ENCODE data around the gene C1orf141.

DNA sequence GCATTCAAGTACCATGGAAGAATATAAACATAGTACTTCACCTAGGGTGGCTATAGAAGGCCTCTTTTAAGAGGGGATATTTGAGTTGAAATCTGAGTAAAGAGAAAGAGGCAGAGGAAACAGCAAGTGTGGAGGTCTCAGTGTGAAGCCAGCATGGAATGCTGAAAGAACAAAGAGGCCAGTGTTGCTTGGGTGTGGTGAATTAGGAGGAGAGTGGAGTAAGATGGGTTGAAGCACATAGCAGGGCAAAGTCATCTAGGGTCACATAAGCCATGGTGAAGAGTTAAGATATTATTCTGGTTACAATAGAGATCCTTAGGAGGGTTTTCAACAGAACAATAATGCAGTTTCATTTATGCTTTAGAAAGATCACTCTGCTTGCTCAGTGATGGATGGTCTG, 37.5 kb downstream of the C1orf141 start:
- TF ChIP-seq, protein P1, sequence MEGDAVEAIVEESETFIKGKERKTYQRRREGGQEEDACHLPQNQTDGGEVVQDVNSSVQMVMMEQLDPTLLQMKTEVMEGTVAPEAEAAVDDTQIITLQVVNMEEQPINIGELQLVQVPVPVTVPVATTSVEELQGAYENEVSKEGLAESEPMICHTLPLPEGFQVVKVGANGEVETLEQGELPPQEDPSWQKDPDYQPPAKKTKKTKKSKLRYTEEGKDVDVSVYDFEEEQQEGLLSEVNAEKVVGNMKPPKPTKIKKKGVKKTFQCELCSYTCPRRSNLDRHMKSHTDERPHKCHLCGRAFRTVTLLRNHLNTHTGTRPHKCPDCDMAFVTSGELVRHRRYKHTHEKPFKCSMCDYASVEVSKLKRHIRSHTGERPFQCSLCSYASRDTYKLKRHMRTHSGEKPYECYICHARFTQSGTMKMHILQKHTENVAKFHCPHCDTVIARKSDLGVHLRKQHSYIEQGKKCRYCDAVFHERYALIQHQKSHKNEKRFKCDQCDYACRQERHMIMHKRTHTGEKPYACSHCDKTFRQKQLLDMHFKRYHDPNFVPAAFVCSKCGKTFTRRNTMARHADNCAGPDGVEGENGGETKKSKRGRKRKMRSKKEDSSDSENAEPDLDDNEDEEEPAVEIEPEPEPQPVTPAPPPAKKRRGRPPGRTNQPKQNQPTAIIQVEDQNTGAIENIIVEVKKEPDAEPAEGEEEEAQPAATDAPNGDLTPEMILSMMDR (IDR thresholded peaks at IDR 0.05): no peak
- TF ChIP-seq POLR2A (IDR thresholded peaks at IDR 0.05): no peak

Measured in right lobe of liver (tissue), 4 donors.